Measurements from ENCODE around the gene ENSA.
"Not testable (repeated sequence)": the region's sequence is repeated elsewhere in the genome, so short reads cannot be mapped to it uniquely, and the experiment has no call there.

Gene ENSA

GRCh38 chr1:150650193-150650592 lies 20.8 kb upstream of the ENSA start:
- TF ChIP-seq POLR2AphosphoS5 (IDR thresholded peaks at IDR 0.05; ENCODE audit: borderline replicate concordance, low read depth, low read length) = no peak
- TF ChIP-seq FOXP2 (optimal IDR thresholded peaks at IDR 0.05; ENCODE audit: control extremely low read depth, extremely low read length, insufficient read depth) = no peak
- TF ChIP-seq EZH2 (IDR thresholded peaks at IDR 0.05) = no peak
- Histone ChIP-seq H3K36me3 (ENCODE audit: insufficient read depth, low read length) (peaks cover 27% of the 10 kb centered on the region), H3K9ac (ENCODE audit: insufficient read length) (no peak overlapping the region), H3K27ac (no peak overlapping the region), H3K4me3 (no peak overlapping the region), H3K9me3 (ENCODE audit: low read depth, low read length) (no peaks in the 10 kb centered on the region)
- DNase-seq (ENCODE audit: low read depth, low spot score) = no peak

- TF ChIP-seq POLR2AphosphoS5 (IDR thresholded peaks at IDR 0.05; ENCODE audit: borderline replicate concordance, low read depth, low read length) = no peak
- TF ChIP-seq FOXP2 (optimal IDR thresholded peaks at IDR 0.05; ENCODE audit: control extremely low read depth, extremely low read length, insufficient read depth) = no peak
- TF ChIP-seq EZH2 (IDR thresholded peaks at IDR 0.05) = no peak
- H3K36me3 ChIP-seq (ENCODE audit: insufficient read depth, low read length) = peaks cover 27% of the 10 kb centered on the region
- no peaks in the 10 kb centered on the region for H3K9me3 ChIP-seq (ENCODE audit: low read depth, low read length)
- no peak overlapping the region for H3K4me3 ChIP-seq
- H3K9ac ChIP-seq (ENCODE audit: insufficient read length) = no peak overlapping the region
- no peak for DNase-seq (ENCODE audit: low read depth, low spot score)
- H3K27ac ChIP-seq = no peak overlapping the region
Observed at GRCh38 chr1:150649441-150650075, 20.1 kb upstream of the ENSA start.

- no peak overlapping the region for H3K4me3 ChIP-seq
- DNase-seq (ENCODE audit: low read depth, low spot score) = no peak
- peaks cover 9% of the 10 kb centered on the region; the same call in 1 of the 2 replicates for H3K36me3 ChIP-seq (ENCODE audit: insufficient read depth, low read length)
- H3K9ac ChIP-seq (ENCODE audit: insufficient read length) = no peak overlapping the region
- H3K9me3 ChIP-seq (ENCODE audit: low read depth, low read length) = no peaks in the 10 kb centered on the region
- no peak overlapping the region for H3K27ac ChIP-seq
- TF ChIP-seq EZH2 (IDR thresholded peaks at IDR 0.05) = no peak
- TF ChIP-seq POLR2AphosphoS5 (IDR thresholded peaks at IDR 0.05; ENCODE audit: borderline replicate concordance, low read depth, low read length) = no peak
- no peak for TF ChIP-seq FOXP2 (optimal IDR thresholded peaks at IDR 0.05; ENCODE audit: control extremely low read depth, extremely low read length, insufficient read depth)
Observed at GRCh38 chr1:150642296-150642695, 12.9 kb upstream of the ENSA start.

GRCh38 chr1:150641126-150641815 lies 11.9 kb upstream of the ENSA start:
- not testable (repeated sequence) for DNase-seq (ENCODE audit: low read depth, low spot score); H3K4me3 ChIP-seq; H3K27ac ChIP-seq; H3K36me3 ChIP-seq (ENCODE audit: insufficient read depth, low read length); H3K9me3 ChIP-seq (ENCODE audit: low read depth, low read length); H3K9ac ChIP-seq (ENCODE audit: insufficient read length)

- not testable (repeated sequence) for H3K36me3 ChIP-seq (ENCODE audit: insufficient read depth, low read length); DNase-seq (ENCODE audit: low read depth, low spot score); H3K4me3 ChIP-seq; H3K9me3 ChIP-seq (ENCODE audit: low read depth, low read length); H3K27ac ChIP-seq; H3K9ac ChIP-seq (ENCODE audit: insufficient read length)
Observed at GRCh38 chr1:150638430-150638829, 9.0 kb upstream of the ENSA start.

GRCh38 chr1:150634839-150635622 lies 5.6 kb upstream of the ENSA start:
- H3K27ac ChIP-seq; H3K4me3 ChIP-seq; H3K9ac ChIP-seq (ENCODE audit: insufficient read length); H3K9me3 ChIP-seq (ENCODE audit: low read depth, low read length); DNase-seq (ENCODE audit: low read depth, low spot score); H3K36me3 ChIP-seq (ENCODE audit: insufficient read depth, low read length): not testable (repeated sequence)

GRCh38 chr1:150628766-150629114 lies 672 bp downstream of the ENSA start:
- no peaks in the 10 kb centered on the region for H3K9me3 ChIP-seq (ENCODE audit: low read depth, low read length)
- H3K36me3 ChIP-seq (ENCODE audit: insufficient read depth, low read length) = peaks cover 42% of the 10 kb centered on the region
- peak overlapping the region; percentile 91 for H3K4me3 ChIP-seq
- TF ChIP-seq FOXP2 (optimal IDR thresholded peaks at IDR 0.05; ENCODE audit: control extremely low read depth, extremely low read length, insufficient read depth) (no peak), EZH2 (IDR thresholded peaks at IDR 0.05) (no peak), POLR2AphosphoS5 (IDR thresholded peaks at IDR 0.05; ENCODE audit: borderline replicate concordance, low read depth, low read length) (no peak)
- peak overlapping the region; percentile 90 for H3K9ac ChIP-seq (ENCODE audit: insufficient read length)
- no peak for DNase-seq (ENCODE audit: low read depth, low spot score)
- H3K27ac ChIP-seq = peak overlapping the region; percentile 39; the same call in 1 of the 2 replicates

GRCh38 chr1:150627826-150628410 lies 1.5 kb downstream of the ENSA start:
- peaks cover 48% of the 10 kb centered on the region for H3K36me3 ChIP-seq (ENCODE audit: insufficient read depth, low read length)
- H3K27ac ChIP-seq = 0 out of 2 replicates have a peak overlapping the region, but pooled peaks have one; percentile 39
- H3K4me3 ChIP-seq = peak overlapping the region; percentile 91
- DNase-seq (ENCODE audit: low read depth, low spot score) = no peak
- peak overlapping the region; percentile 90 for H3K9ac ChIP-seq (ENCODE audit: insufficient read length)
- TF ChIP-seq POLR2AphosphoS5 (IDR thresholded peaks at IDR 0.05; ENCODE audit: borderline replicate concordance, low read depth, low read length) (no peak), EZH2 (IDR thresholded peaks at IDR 0.05) (no peak), FOXP2 (optimal IDR thresholded peaks at IDR 0.05; ENCODE audit: control extremely low read depth, extremely low read length, insufficient read depth) (no peak)
- no peaks in the 10 kb centered on the region for H3K9me3 ChIP-seq (ENCODE audit: low read depth, low read length)
